Bronchial epithelial cell (primary cell): ENCODE data around the gene TNPO2. TPM values are rescaled to one million over a fixed set of nuclear protein-coding genes. Genes with fewer than 3 reads are reported as not detected.
A peak's percentile ranks its signal among the peaks of the same experiment; 100 is the strongest.
"Not testable (repeated sequence)": the region's sequence is repeated elsewhere in the genome, so short reads cannot be mapped to it uniquely, and the experiment has no call there.

Source experiments
- DNase-seq: peaks from one replicate; pipeline ENCODE4 v3.0.0-alpha.2; 2010; ENCODE audit warnings: low read depth
- FAIRE-seq: peaks from 2 replicates; lab custom pipeline; 2011; peaks lifted over from hg19 to GRCh38; lab: Jason Lieb, UNC
- H3K27me3 ChIP-seq: 2 replicates; pipeline ENCODE4 v1.5.1; 2011; ENCODE audit warnings: low read length; ENCODE audit not compliant: control insufficient read depth, insufficient read depth
- H3K36me3 ChIP-seq: 2 replicates; pipeline ENCODE4 v1.5.1; 2011; ENCODE audit warnings: low read length; ENCODE audit not compliant: control insufficient read depth, insufficient read depth
- H3K4me3 ChIP-seq: 2 replicates; pipeline ENCODE4 v1.5.1; 2011; ENCODE audit warnings: mild to moderate bottlenecking, low read depth, low read length, control low read depth
- CTCF ChIP-seq: IDR thresholded peaks from 2 replicates; pipeline ENCODE4 v1.5.1; 2011; ENCODE audit warnings: mild to moderate bottlenecking, moderate library complexity, low read length, control low read depth, inconsistent platforms; ENCODE audit not compliant: insufficient read depth, severe bottlenecking
- total RNA-seq: library from RNA; depleted of rRNA; stranded (reverse); fragments of >200 nt; gene quantifications from 2 replicates; pipeline ENCODE4 v1.2.1, GENCODE V29; 2014

Gene TNPO2
- total RNA-seq, 1 donor from 2014 or later = 16.8 TPM

- H3K36me3 ChIP-seq = peaks cover 11% of the 10 kb centered on the region
- peak within 1 kb of the TSS; percentile 65 for H3K4me3 ChIP-seq
- DNase-seq (peak; percentile 94), FAIRE-seq (no peak)
- peak; percentile 7 for TF ChIP-seq CTCF
- no peaks in the 10 kb centered on the region for H3K27me3 ChIP-seq
Observed at GRCh38 chr19:12681074-12681987, 42.4 kb downstream of the TNPO2 start, which contains the start of gene DHPS. Gene DHPS, minus strand, starts transcription at chr19:12681880. Its CDS starts 114 bp downstream, at chr19:12681766.

GRCh38 chr19:12680034-12680433 lies 43.7 kb downstream of the TNPO2 start:
- no peak for FAIRE-seq

GRCh38 chr19:12678039-12678438 lies 45.7 kb downstream of the TNPO2 start:
- not testable (repeated sequence) for DNase-seq, H3K27me3 ChIP-seq, FAIRE-seq, H3K4me3 ChIP-seq
- peaks cover 26% of the 10 kb centered on the region for H3K36me3 ChIP-seq

More at GRCh38 chr19:12680034-12680433, 43.7 kb downstream of the TNPO2 start:
- no peak for DNase-seq
- H3K36me3 ChIP-seq = peaks cover 21% of the 10 kb centered on the region
- no peaks in the 10 kb centered on the region for H3K27me3 ChIP-seq
- no peak for TF ChIP-seq CTCF
- H3K4me3 ChIP-seq = no peak overlapping the region

GRCh38 chr19:12676928-12677327 lies 46.8 kb downstream of the TNPO2 start:
- Histone ChIP-seq H3K27me3 (no peaks in the 10 kb centered on the region), H3K4me3 (no peak overlapping the region), H3K36me3 (peaks cover 30% of the 10 kb centered on the region)
- TF ChIP-seq CTCF = no peak
- no peak for DNase-seq
- FAIRE-seq = no peak

- H3K4me3 ChIP-seq = no peak overlapping the region
- FAIRE-seq (no peak), DNase-seq (peak; percentile 62)
Observed at GRCh38 chr19:12676384-12676792, 47.3 kb downstream of the TNPO2 start.

More at GRCh38 chr19:12676384-12676792, 47.3 kb downstream of the TNPO2 start:
- Histone ChIP-seq H3K36me3 (peaks cover 30% of the 10 kb centered on the region), H3K27me3 (no peaks in the 10 kb centered on the region)
- TF ChIP-seq CTCF = peak; percentile 94
